Neuron (in vitro differentiated cells): Measurements from ENCODE around the gene KIF26B.

Experiments
- H2AFZ ChIP-seq: one replicate; pipeline ENCODE4 v1.6.1; 2013; ENCODE audit warnings: low read depth, mild to moderate bottlenecking, inconsistent platforms, low read length, moderate library complexity
- H3K27me3 ChIP-seq: one replicate; pipeline ENCODE4 v1.6.1; 2013; ENCODE audit warnings: low read length; ENCODE audit not compliant: insufficient read depth
- H3K36me3 ChIP-seq: one replicate; pipeline ENCODE4 v1.6.1; 2013; ENCODE audit warnings: low read length; ENCODE audit not compliant: insufficient read depth
- H3K4me1 ChIP-seq: one replicate; pipeline ENCODE4 v1.6.1; 2013; ENCODE audit warnings: low read length; ENCODE audit not compliant: insufficient read depth
- H3K4me3 ChIP-seq: 2 replicates; pipeline ENCODE4 v1.5.1; 2013; ENCODE audit warnings: mild to moderate bottlenecking, low read length, moderate library complexity
- H3K9me3 ChIP-seq: one replicate; pipeline ENCODE4 v1.6.1; 2013; ENCODE audit warnings: low read length

KIF26B gene

DNA sequence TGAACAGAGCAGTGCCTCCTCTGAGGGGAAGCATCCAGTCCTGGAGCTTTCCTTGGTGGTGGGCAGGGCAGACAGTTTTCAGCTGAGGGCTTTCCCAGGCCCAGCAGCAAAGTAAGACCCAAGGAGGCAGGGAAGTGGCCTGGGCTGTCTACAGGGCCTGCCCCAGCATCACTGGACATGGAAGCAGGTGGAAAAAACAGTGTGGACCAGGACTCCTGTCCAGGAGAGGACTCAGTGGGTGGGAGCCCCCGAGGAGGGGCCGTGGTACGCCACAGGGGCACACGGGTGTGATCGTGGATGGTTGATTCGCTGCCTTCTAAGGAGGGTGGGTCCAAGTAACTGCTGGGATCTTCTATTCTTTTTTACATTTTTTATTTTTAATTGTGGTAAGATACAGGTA is 387.6 kb downstream of the KIF26B start:
- H3K27me3 ChIP-seq: no peaks in the 10 kb centered on the region
- H3K4me1 ChIP-seq: no peaks in the 10 kb centered on the region
- no peak overlapping the region for H3K4me3 ChIP-seq
- H3K9me3 ChIP-seq: no peaks in the 10 kb centered on the region
- no peaks in the 10 kb centered on the region for H3K36me3 ChIP-seq
- no peak overlapping the region for H2AFZ ChIP-seq

DNA sequence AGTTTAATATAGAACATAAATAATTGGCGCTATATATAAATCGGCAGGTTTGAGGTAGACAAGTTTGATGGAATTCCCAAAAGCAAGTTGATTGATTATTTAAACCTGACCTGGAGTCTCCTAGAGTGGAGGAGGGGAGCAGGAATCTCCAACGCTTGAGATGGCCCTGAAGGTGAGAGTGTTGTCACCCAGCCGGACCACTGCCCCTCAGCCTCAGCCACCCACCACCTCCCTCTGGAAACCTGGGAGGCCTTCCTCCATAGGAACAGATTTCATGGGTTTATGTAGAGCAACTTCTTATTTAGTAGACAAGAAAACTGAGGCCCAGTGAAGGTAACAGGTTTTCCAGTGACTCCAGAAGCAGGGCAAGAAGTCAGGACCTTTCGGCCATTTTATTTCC is 389.5 kb downstream of the KIF26B start:
- H3K4me1 ChIP-seq: no peaks in the 10 kb centered on the region
- no peak overlapping the region for H2AFZ ChIP-seq
- no peaks in the 10 kb centered on the region for H3K36me3 ChIP-seq
- H3K4me3 ChIP-seq: no peak overlapping the region
- H3K27me3 ChIP-seq: no peaks in the 10 kb centered on the region
- no peaks in the 10 kb centered on the region for H3K9me3 ChIP-seq

DNA sequence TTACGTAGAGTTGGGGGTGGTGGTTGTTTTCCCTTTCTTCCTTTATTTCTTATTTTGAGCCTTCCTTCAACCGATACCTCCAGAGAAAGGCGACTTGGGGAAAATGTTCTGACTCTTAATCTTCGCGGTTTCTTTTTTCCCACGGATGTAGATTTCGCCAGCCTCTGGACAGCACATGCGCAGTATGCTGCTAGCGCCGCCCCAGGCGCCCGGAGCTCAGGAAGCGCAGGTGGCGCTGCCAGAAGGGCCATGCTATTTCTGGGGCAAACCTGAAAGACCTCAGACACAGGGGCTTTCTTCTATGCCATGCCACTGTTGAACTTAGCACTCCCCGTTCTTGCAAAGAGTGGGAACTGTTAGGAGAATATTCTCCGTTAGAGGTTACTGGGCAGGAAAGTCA is 392.1 kb downstream of the KIF26B start:
- H2AFZ ChIP-seq: no peak overlapping the region
- H3K36me3 ChIP-seq: no peaks in the 10 kb centered on the region
- H3K27me3 ChIP-seq: no peaks in the 10 kb centered on the region
- H3K9me3 ChIP-seq: no peaks in the 10 kb centered on the region
- H3K4me1 ChIP-seq: peaks cover 5% of the 10 kb centered on the region
- H3K4me3 ChIP-seq: no peak overlapping the region

DNA sequence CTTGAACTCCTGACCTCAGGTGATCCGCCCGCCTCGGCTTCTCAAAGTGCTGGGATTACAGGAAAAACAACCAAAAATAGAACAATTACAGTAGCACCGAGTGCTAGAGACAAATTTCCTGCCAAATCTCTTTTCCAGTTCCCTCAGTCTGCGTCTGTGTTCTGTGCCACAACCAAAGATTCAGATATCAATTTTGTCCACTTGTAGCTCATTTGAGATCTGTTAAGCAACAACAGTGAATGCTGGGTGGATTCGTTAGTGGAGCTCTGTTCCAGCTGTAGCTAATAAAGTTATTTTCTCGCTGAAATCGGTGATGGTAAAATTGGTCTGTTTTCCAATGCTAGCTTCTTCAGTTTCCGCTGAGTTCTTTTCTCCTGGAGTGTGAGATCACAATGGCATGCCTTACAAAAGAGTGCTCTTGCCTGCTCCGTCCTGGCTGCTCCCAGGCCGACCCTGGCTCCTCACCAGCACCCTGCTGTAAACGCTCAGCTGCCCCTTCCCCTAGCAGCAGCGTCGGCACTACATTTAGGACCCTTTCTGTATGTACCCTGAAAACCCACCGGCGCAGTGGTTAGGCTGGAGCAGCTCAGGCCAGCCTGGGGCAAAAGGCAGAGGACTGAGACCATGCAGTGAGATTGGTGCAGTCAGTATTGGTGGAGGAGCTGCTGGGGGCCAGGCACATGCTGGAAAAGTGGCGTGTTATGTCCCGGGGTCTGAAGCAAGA is 395.4 kb downstream of the KIF26B start:
- H3K4me1 ChIP-seq: peaks cover 5% of the 10 kb centered on the region
- H3K27me3 ChIP-seq: no peaks in the 10 kb centered on the region
- H3K4me3 ChIP-seq: no peak overlapping the region
- H2AFZ ChIP-seq: no peak overlapping the region
- H3K36me3 ChIP-seq: no peaks in the 10 kb centered on the region
- no peaks in the 10 kb centered on the region for H3K9me3 ChIP-seq

DNA sequence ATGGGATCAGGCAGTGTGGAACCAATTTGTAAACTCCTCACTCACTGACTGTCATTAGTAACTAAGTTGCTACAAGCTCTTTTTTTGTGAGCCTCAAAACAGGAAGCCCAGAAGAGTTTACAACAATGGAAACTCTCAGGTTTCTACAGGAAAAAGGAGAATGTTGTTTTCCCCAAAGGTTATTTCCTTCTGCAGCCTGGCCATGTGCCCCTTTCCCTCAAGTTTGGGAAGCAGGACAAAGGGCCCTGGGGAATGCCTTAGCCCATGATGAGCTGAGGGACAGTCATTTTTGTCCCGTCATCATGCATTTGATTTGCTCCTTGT is 395.9 kb downstream of the KIF26B start:
- H3K4me3 ChIP-seq: no peak overlapping the region
- no peaks in the 10 kb centered on the region for H3K9me3 ChIP-seq
- H3K4me1 ChIP-seq: peaks cover 5% of the 10 kb centered on the region
- H2AFZ ChIP-seq: no peak overlapping the region
- H3K36me3 ChIP-seq: no peaks in the 10 kb centered on the region
- H3K27me3 ChIP-seq: no peaks in the 10 kb centered on the region

DNA sequence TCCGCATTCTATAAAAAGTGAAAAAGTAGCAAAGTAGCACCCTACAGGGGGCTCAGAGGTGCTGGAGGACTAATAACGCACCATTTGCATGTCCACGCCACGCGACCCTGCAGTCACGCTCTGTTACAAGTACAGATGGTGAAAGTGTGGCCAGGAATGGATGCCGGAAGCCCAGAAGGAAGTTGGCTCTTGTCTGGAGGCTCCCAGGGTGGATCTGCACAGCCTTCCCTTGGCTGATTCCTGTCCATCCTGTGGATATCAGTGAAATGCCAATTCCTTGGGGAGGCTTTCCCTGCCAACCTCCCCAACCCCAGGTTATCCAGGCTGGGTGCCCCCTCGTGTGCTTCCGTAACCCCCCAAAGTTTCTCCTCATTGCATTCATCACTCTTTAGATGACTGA is 396.8 kb downstream of the KIF26B start:
- no peaks in the 10 kb centered on the region for H3K27me3 ChIP-seq
- H3K4me1 ChIP-seq: peaks cover 5% of the 10 kb centered on the region
- no peak overlapping the region for H3K4me3 ChIP-seq
- H2AFZ ChIP-seq: no peak overlapping the region
- H3K36me3 ChIP-seq: no peaks in the 10 kb centered on the region
- H3K9me3 ChIP-seq: no peaks in the 10 kb centered on the region

DNA sequence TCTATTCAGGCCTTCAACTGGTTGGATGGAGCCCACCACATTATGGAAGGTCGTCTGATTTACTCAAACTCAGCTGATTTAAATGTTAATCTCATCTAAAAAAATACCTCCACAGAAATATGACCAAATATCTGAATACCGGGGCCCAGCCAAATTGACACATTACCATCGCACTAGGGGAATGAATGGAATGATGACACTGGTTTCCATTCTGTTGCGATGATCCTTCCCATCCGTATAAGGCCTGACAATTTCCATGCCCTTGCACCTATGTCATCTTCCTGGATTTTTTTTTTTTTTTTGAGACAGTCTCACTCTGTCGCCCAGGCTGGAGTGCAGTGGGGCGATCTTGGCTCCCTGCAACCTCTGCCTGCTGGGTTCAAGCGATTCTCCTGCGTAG is 397.5 kb downstream of the KIF26B start:
- H2AFZ ChIP-seq: no peak overlapping the region
- H3K4me1 ChIP-seq: peaks cover 5% of the 10 kb centered on the region
- no peaks in the 10 kb centered on the region for H3K9me3 ChIP-seq
- H3K36me3 ChIP-seq: no peaks in the 10 kb centered on the region
- H3K27me3 ChIP-seq: no peaks in the 10 kb centered on the region
- no peak overlapping the region for H3K4me3 ChIP-seq

DNA sequence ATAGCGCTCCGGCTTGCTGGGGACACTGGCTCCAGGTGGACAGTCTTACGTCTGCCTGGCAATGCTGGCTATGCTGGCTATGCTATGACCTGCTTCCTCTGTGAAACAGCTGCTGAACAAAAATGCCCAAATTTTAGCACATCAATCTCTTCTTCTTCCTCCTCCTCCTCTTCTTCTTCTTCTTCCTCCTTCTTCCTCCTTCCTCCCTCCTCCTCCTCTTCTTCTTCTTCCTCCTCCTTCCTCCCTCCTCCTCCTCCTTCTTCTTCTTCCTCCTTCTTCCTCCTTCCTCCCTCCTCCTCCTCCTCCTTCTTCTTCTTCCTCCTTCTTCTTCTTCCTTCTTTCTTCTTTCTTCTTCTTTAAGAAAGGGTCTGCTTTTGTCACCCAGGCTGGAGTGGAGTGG is 401.3 kb downstream of the KIF26B start:
- no peak overlapping the region for H2AFZ ChIP-seq
- H3K36me3 ChIP-seq: no peaks in the 10 kb centered on the region
- H3K4me3 ChIP-seq: no peak overlapping the region
- no peaks in the 10 kb centered on the region for H3K9me3 ChIP-seq
- H3K27me3 ChIP-seq: no peaks in the 10 kb centered on the region
- H3K4me1 ChIP-seq: no peaks in the 10 kb centered on the region

DNA sequence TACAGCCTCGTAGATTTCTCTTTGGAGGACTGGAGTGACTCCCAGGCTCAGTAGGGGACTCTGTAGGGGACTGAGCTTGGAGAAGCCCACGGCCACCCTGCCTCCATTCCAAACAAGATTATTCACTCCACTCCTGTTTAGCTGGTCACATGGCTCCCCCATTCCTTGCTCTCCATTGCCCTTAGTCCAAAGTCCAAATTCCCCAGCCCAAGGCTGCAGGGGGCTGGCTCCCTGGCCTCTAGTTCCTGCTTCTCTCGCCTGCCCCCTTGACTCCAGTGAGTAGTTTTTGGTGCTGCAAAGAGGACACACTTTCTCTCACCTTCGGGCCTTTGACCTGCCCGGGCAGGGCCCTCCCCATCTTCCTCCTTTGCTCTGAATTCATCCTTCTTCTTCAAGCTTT is 403.3 kb downstream of the KIF26B start:
- Histone ChIP-seq H3K27me3 (no peaks in the 10 kb centered on the region), H2AFZ (no peak overlapping the region)

DNA sequence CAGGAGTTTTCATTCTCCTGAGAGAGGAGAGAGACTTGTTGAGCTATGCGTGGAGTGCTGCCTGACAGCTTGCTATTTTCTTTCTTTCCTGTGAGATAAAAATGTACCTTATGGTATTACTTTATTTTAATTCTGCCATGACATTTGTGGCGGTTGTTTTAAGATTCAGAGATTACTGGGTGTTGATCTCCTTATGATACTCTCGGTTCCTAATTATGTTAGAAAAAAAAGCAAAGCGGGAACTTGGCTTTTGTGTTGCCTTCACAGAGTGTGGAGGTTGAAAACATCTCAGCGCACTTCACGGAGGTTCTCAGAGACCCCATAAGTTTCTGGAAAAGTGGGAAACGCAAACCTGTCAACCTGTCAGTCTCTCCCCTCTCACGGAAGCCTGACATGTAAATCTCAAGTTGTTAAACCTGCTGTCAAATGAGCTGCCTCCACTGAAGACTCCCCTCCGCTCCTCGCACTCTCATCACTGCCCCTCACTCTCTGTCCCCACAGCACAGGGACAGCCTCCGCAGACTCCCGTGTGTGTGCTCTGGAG is 405.6 kb downstream of the KIF26B start:
- H3K36me3 ChIP-seq: no peaks in the 10 kb centered on the region
- H2AFZ ChIP-seq: no peak overlapping the region
- H3K9me3 ChIP-seq: peaks cover 2% of the 10 kb centered on the region
- H3K4me3 ChIP-seq: no peak overlapping the region
- no peaks in the 10 kb centered on the region for H3K27me3 ChIP-seq
- H3K4me1 ChIP-seq: no peaks in the 10 kb centered on the region

More for the DNA sequence above, 403.3 kb downstream of the KIF26B start:
- no peak overlapping the region for H3K4me3 ChIP-seq
- H3K36me3 ChIP-seq: no peaks in the 10 kb centered on the region
- H3K4me1 ChIP-seq: no peaks in the 10 kb centered on the region
- no peaks in the 10 kb centered on the region for H3K9me3 ChIP-seq

DNA sequence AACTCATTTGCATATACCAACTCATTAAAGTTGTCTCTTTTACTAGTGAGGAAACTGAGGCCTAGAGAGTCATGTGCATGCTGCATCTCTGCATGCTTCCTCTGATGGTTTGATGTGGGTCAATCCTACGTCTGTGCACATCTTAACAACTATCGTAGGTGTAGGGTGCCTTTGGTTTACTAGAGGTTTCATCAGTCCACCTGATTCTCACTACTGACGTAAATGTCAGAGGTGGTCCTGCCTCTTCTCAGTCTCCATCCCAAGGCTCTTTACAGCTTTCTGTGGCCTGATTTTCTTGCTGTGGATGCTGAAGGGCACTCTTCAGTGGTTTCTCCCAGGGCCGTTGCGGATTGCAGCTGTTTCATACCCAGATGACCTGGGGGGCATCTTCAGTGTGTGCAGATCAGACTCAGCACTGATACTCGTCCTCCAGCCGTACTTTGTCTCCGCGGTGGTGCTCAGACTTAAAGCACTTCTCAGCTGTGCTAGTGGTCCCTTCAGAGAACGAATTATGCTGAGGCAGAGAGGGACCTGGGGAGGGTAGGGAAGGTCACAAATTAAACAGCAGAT is 407.0 kb downstream of the KIF26B start:
- H3K4me1 ChIP-seq: no peaks in the 10 kb centered on the region
- no peaks in the 10 kb centered on the region for H3K27me3 ChIP-seq
- H2AFZ ChIP-seq: no peak overlapping the region
- H3K9me3 ChIP-seq: peaks cover 3% of the 10 kb centered on the region
- H3K4me3 ChIP-seq: no peak overlapping the region
- no peaks in the 10 kb centered on the region for H3K36me3 ChIP-seq

DNA sequence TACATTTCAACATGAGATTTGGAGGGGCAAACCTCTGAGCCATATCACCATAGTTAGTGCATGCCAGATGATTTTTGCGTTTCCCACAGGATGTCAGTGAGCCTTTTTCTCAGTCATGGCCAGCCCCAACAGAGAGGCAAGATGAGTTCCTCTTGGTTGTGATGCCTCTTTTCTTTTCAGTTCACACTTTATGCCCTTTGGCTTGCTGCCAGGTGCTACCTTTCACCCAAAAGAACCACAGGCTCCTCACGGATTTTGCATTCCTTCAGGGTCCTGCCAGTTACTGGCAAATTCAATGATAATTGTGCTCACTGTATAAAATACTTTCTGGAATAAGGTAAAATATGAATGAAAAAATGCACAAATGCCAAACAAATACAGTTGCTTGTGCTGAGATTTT is 411.3 kb downstream of the KIF26B start:
- no peaks in the 10 kb centered on the region for H3K36me3 ChIP-seq
- peaks cover under 1% of the 10 kb centered on the region for H3K4me1 ChIP-seq
- H3K27me3 ChIP-seq: no peaks in the 10 kb centered on the region
- H3K4me3 ChIP-seq: no peak overlapping the region
- H3K9me3 ChIP-seq: peaks cover 3% of the 10 kb centered on the region
- H2AFZ ChIP-seq: no peak overlapping the region

DNA sequence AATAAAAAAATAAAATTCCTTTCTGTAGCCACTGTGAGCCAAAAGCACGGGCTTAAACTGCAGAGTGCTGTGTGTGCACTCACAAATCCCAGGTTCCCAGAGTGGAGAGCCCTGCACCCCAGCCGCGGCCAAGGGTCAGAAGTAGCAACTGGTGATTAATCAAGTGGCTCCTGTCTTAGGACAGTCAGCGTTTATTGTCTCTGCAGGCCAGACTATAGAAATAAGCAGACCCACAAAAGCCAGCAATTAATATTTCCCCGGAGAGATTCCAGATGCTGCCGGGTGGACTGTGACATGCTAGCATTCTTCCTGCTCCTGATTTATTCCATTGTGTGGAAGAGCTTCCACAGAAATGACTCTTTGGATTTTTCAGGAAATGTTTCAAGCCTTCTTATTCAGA is 412.2 kb downstream of the KIF26B start:
- no peak overlapping the region for H2AFZ ChIP-seq
- H3K9me3 ChIP-seq: peaks cover 3% of the 10 kb centered on the region
- H3K4me3 ChIP-seq: no peak overlapping the region
- no peaks in the 10 kb centered on the region for H3K36me3 ChIP-seq
- no peaks in the 10 kb centered on the region for H3K27me3 ChIP-seq
- peaks cover 7% of the 10 kb centered on the region for H3K4me1 ChIP-seq
